EL (cell line): ENCODE data around the gene MTARC1.

ENCODE experiments used
- DNase-seq: peaks from one replicate; pipeline ENCODE4 v3.0.0-alpha.2; 2016

MTARC1 gene

GRCh38 chr1:220807726-220808125 is 21.0 kb downstream of the MTARC1 start:
- no peak for DNase-seq

GRCh38 chr1:220808345-220809186 is 21.9 kb downstream of the MTARC1 start:
- no peak for DNase-seq

GRCh38 chr1:220809187-220809550 is 22.5 kb downstream of the MTARC1 start:
- no peak for DNase-seq

GRCh38 chr1:220809704-220810103 is 23.0 kb downstream of the MTARC1 start:
- DNase-seq = no peak

GRCh38 chr1:220810179-220810653 is 23.5 kb downstream of the MTARC1 start:
- DNase-seq = peak; percentile 77

DNA sequence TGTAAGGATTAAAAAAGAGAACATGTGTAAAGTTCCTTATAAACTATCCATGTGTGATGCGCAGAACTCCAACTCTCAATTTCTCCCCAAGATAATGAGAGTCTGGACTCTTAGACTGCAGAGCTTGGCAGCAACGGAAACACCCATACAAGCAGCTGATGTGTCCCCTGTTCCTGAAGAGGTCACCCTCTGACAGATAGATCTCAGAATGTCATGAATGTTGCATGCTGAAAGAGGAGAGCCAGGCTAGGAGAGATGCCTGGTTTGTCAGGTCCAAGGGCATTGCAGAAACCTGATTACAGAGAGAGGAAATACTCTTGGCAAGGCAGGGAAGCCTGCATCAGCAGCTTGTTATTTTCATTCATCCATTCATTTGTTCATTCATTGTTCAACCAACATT is 24.2 kb downstream of the MTARC1 start:
- no peak for DNase-seq

- no peak for DNase-seq
Measured at GRCh38 chr1:220811695-220812094, 25.0 kb downstream of the MTARC1 start.

DNA sequence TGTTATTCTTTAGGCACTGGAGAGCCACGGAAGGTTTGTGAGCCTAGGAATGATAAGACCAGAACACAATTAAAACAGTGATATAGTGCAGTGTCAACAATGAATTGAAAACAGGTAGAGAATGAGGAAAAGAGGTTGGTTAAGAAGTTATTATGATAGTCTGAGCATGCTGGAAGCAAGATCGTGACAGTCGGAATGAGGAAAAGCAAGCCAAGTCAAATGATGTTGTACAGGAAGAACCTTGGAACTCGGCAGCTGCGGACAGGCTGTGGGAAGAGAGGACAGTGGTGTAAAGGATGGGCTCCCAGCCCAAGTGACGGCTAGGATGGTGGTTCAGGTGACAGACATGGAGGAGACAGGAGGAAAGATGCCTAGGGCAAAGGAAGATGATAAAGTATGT is 25.6 kb downstream of the MTARC1 start:
- no peak for DNase-seq

DNA sequence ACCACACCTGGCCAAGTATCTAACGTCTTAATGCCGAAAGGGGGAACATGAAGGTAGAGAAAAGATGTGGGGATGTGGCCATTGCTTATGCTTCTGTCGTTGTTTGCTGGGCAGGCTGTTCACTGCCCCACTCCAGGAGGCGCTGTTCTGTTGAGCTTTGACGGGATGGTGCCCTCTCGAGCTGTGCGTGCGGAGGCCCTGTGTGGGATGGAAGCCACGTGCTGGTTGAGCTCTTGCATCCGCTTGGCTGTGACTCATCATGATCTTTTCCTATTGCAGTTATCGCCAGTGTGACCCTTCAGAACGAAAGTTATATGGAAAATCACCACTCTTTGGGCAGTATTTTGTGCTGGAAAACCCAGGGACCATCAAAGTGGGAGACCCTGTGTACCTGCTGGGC is 26.3 kb downstream of the MTARC1 start:
- DNase-seq = no peak

GRCh38 chr1:220815409-220815808 is 28.7 kb downstream of the MTARC1 start:
- DNase-seq = no peak

DNA sequence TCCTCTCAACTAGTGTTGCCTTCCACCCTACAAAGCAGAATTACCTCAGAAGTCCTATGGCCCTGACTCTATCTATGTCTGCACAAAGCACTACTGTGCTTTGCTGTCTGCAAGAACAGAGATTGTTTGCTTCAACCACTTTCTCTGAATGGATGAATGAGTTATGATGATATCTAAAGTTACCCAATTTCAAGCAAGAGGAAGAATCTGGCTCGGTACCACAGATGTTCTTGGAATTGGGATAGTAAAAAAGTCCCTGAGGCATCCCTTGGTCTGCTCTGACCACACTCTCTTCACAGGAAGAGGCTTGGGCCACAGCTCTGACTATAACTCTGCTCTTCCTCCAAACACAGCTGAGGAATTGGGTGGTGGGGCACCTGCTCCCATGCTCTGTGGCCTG is 31.2 kb downstream of the MTARC1 start:
- peak; percentile 84 for DNase-seq

GRCh38 chr1:220818421-220819173 is 31.9 kb downstream of the MTARC1 start:
- DNase-seq = peak; percentile 98

DNA sequence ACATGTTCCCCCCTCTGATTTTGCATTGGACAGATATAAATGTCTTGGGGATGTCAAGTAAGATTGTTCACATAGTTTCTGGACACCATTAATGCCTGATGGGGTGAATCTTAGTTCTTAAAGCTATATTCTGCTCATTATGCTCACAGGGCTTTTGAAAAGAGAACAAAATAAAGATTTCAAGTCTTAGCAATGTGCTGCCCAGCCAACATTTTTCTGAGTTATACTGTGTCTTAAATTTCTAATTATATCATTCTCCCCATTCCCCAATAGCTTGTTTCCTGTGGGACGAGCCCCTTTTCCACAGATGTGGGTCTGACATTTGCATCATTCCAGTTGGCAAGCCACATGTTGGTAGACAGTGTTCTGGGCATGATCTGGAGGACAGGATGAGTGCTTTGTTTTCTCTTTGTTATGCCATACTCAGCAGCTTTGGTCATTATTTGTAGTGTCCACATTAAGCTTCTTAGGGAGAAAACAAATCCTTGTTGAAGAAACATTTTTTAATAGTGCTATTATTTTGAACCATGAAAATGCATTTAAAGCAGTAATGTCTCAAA is 32.8 kb downstream of the MTARC1 start:
- peak; percentile 38 for DNase-seq

DNA sequence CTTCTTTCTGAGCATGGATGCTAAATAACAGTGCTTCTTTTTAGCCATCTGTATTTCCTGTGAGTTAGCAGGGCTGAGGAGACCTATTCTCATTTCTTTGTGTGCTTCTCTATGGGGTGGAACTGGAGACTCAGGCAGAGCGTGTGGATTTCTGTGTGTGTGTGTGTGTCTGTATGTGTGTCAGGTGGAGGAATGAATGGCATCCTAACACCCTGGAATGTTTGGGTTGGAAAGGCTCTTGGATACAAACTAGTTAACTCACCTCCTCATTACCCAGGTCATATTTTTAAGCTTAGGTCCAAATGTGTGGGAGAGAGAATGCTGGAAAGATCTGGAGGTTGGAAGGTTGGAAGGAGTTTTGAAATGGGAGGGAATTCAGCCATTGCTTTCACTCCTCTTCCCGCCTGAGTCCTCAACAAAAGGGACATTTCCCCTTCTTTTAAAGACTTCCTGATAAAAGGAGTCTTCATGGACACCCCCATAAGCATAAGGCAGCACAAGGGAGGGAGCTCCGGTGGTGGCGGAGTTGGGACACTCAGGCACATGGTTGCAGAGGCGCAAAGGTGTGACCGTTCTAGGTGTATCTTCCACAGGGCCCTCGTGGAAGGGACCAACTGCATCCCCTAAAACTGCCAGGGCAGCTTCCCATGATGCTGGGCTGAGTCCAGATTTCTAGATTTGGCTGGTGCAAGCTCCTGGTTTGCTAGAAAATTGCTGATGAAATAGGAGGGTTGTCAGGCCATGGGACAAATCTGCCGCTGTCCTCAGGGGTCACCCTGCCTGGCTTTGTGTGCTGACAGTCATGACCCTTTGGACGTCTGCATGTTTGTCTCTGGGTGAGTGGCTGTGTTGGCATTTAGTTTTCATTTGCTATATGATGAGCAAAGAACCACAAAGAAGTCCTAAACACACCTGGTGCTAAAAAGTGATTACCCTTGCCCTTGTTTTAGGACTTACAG is 37.6 kb downstream of the MTARC1 start:
- DNase-seq = peak; percentile 6

DNA sequence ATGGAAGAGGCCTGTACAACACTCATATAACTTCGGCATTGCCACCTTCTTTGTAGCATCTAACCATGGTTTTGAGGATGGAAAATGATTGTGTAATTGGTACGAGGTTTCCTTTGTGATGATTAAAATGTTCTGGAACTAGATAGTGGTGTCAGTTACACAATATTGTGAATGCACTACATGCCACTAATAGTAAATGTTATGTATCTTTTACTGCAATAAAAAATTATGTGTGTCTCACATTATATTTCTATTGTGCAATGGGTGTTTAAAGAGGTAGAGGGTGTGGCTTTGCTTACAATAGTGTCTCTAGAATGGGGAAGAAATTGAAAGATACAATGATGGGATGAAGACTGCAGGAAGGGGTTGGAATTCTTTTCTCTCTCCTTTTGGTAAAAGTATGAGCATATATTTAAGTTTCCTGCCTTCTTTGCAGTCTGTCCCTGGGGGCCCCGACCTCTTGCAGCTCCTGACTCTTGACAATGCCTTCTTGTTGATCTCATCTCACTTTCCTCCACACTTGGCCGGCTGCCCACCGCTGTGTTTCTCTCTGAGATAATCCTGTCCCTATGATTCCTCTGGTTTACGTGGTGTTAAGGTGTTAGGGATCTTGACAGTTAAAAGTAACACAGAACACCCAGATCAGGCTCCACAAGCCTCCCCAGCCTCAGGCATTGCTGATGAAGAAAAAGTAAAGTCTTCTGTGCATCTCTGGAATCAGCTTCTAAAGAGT is 39.3 kb downstream of the MTARC1 start:
- peak; percentile 27 for DNase-seq

DNA sequence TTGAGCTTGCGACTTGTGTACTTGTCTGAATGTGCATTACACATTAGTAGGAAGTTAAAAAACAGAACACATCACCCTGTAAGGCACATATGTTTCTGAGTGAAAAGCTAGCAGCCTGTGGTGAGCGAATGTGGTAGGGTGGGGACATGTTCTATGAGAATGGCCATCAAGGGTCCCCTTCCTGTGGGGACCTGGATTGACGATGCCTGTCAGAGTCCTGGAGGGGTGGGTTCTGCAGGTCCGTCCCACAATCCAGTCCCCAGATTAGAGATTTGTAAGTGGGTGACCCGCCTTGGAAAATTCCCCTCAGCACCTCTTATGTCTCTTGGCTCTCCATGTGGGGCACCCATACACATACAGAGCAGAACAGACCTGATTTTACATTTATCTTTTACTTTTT is 40.0 kb downstream of the MTARC1 start:
- DNase-seq = no peak

GRCh38 chr1:220827445-220828178 is 40.9 kb downstream of the MTARC1 start:
- no peak for DNase-seq

DNA sequence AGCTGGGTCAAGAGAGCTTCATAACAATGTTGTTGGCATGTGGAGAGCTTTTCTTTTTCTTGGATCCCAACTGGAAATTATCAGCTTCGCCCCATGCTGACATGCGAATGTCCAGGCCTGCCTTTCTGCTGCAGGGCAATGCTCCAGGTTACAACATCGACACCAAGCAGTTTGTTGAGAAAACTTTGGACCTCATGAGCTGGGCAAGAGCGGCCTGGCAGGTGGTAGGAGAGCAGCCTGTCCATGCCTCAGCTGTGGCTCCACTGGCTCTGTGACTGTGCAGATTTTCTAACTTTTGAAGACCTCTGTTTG is 41.4 kb downstream of the MTARC1 start:
- DNase-seq = no peak

DNA sequence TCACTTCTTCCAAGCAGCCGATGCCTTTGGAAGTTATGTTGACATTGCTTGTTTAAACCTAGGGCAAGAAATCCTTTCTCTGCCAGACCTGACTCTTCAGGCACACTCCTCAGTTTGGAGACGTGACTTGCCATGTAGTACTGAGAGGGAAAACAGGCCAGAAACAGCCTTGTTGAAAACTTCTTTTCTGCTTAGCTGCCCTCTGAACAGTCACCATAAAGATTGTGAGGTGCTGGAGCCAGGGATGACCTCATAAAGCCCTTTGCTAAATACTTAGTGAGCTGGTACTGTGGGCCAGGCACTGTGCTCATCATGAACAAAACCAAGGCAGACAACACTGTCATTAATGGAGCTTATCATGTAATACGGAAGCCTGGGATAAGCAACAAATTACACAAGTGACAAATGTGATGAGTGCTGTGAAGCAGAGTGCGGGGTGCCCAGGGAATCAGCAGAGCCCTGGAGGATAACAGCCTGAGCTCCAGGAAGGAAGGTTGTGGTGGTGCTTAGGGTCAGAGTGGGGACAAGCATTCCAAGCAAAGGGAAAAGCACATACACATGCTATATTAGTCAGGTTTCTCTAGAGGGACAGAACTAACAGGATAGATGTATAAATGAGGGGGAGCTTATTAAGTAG is 42.4 kb downstream of the MTARC1 start:
- no peak for DNase-seq

DNA sequence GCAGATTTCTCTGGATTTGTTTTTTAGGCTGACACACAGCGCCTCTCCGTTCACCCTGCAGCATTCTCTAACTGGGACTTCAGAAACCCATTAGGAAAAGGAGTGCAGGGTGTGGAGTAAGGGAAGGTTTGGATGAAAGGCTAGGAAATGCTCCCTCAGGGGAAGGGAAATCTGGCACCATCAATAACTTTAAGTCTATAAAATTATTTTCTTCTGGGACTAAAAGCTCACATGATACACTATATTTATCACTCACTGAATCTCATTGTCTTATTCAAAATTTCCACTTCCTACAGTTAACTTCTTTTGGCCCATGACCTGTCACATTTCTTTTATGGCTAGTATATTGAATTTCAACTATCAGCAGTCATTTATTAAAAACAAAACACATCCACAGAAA is 46.7 kb downstream of the MTARC1 start:
- DNase-seq = no peak
